NCI-H748 treated with DMSO at 0.1 percent for 48 hours (cell line): Measurements from ENCODE around the gene CHMP6.

ENCODE experiments used
- DNase-seq: peaks from one replicate; lab custom pipeline; 2025; lab: John Stamatoyannopoulos, UW

The CHMP6 gene

GRCh38 chr17:81043319-81043724 lies 51.7 kb downstream of the CHMP6 start:
- DNase-seq = no peak

GRCh38 chr17:81043725-81044427 lies 52.2 kb downstream of the CHMP6 start:
- no peak for DNase-seq

GRCh38 chr17:81044428-81044763 lies 52.8 kb downstream of the CHMP6 start:
- DNase-seq = no peak

DNA sequence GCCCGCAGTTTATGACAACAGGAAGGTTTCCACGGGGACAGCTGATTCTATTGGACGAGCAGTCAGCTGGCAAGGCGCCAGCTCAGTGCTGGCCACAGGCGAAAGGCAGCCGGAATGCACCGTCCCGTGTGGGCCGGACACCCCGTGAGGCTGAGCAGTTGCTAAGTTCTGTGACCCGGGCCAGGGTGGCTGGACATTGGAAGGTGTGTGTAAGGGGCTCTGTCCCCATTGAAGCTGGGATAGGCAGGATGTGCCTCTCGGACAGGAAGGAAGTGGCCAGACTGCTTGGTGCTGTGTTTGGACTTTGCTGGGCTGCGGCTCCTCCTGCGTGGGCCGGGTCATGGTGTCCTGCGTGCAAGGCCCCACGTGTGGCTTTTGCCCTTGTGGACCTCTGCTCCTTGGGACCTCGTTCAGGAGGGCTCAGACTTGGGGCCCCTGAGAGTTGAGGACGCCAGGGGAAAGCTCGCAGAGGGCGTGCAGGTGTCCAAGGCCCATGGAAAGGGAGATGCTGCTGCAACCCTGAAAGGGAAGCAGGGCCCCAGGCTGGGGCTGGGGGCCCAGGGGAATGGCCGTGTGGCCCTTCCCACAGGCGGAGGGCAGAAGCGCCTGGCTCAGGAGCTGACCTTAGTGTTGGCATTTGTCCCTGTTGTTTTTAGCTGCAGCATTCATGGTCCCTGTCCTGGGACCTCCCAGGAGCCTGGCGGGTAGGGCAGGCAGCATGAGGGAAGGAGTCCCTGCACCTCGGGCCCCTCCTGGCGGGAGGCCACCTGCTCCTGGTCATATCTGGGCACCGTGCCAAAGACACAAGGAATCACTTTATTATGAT lies 53.3 kb downstream of the CHMP6 start:
- DNase-seq = no peak

DNA sequence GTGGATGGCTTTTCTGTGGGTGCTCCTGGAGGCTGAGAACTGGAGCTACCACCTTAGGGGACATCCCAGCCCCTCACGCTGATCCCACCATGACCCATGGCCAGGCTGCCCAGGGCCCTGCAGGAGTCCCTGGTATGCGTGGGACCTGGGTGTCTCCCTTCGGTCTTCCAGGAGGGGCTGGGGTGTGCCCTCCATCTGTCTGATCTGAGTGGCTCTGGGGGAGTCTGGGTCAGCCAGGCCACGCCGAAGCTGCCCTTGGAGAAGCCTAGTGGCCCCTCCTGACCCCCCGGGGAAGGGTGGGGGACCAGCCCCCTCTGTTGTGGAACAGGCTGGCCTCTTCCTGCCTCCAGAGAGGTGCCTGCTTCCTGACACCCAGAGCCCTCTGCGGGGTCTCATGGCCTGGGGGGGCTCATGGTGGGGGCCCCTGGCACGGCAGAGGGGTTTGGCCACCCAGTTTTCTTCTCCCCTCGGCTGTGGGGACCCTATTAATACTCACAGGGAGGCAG lies 54.0 kb downstream of the CHMP6 start:
- DNase-seq = no peak

DNA sequence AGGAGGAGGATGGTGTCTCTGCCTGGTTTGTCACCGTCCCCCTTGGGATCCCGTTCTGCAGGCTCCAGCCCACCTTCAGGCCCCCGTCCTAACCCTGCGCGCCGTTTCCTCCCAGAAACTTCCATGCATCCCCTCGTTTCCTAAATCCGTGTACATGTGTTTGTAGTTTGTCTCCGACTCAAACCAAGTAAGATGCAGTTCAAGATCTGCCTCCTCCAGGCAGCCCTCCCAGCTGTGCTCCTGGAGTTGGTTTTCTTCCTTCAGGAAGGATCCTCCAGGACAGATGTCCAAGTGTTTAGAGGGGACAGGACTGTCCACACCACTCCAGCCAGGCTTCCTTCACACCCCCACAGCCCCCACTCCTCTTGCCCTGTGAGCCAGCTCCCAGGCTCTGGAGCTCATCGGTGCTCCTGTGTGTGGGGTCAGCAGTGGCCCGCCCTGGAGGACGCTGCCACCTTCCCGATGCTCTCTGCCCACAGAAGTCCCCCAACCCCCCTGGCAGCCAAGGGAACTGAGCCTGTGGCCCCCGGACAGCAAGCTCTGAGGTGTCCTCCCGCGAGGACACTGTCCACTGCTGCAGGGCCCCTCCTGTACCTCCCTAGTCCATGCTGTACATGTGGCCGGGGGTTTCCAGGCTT lies 54.6 kb downstream of the CHMP6 start:
- no peak for DNase-seq

DNA sequence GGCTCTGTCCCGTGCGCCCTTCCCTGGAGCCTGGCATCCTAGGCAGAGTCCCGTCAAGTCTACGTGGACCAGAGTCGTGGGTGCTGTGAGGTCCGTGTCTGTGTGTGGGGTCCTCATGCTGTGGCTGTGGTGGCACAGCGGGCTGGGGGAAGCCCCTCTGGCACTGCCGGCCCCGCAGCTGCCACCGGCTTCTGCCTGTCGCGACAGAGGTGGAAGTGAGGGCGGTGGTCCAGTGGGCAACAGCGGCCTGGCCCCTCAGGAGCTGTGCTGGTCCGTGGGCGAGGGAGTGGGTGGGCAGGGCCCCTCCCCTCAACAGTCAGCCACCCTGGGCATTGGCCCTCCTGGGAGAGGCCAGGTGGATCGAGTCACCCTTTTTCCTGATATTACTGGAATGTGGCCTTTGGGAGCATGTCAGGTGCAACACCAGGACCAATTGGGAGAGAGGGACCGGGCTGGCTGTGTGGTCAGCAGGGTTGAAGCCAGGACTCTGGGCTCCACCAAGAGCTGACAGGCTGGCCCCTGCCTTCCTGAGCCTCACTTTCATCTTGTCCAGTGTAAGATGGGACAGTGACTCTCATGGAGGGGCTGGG lies 55.2 kb downstream of the CHMP6 start:
- DNase-seq = no peak

- no peak for DNase-seq
These were observed 57.3 kb downstream of the CHMP6 start for GRCh38 chr17:81048827-81049371.

DNA sequence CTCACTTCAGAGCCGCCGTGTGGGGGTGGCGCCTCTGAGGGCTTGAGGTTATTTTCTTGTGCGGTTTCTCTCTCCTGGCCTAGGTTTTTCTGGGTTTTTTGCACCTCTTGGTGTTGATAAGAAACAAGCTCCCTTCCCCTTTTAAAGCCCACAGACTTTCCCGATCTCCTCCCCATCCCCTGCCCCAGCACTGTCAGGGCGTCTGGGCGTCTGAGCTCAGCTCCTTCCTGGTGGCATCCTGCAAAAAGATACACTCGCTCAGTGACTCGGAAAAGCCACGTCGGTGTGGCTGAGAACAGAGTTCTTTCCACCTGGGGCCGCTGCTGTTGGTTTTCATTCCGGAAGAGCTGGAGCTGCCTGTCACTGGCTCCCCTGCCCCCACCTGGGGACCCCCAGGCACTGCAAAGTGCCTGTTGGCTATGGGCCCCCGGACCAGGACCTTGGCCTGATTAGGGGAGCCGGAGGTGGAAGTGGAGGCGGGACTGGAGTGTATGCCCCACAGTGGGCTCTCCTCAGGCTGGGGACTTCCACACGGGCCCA lies 57.8 kb downstream of the CHMP6 start:
- no peak for DNase-seq
